Retinal pigment epithelial cell (primary cell): ENCODE data around the gene COL27A1.

Source experiments
- DNase-seq: peaks from one replicate; pipeline ENCODE4 v3.0.0-alpha.2; 2010; ENCODE audit warnings: low read depth
- H3K4me3 ChIP-seq: 2 replicates; pipeline ENCODE4 v1.5.1; 2011; ENCODE audit warnings: mild to moderate bottlenecking, low read length, control low read depth, moderate library complexity
- CTCF ChIP-seq: conservative IDR thresholded peaks from 2 replicates; pipeline ENCODE4 v1.5.1; 2011; ENCODE audit warnings: low read depth, low read length, control low read depth, inconsistent platforms

COL27A1 gene

GRCh38 chr9:114276908-114277821 is 121.8 kb downstream of the COL27A1 start:
- no peak for TF ChIP-seq CTCF
- H3K4me3 ChIP-seq, result no peak overlapping the region
- DNase-seq, result peak; percentile 74

- no peak overlapping the region for H3K4me3 ChIP-seq
- DNase-seq, result no peak
- no peak for TF ChIP-seq CTCF
Measured at GRCh38 chr9:114278356-114278755, 123.0 kb downstream of the COL27A1 start.

GRCh38 chr9:114278881-114279570 is 123.7 kb downstream of the COL27A1 start:
- TF ChIP-seq CTCF, result no peak
- H3K4me3 ChIP-seq, result no peak overlapping the region
- DNase-seq, result peak; percentile 73

- DNase-seq, result no peak
- no peak overlapping the region for H3K4me3 ChIP-seq
- TF ChIP-seq CTCF, result no peak
Measured at GRCh38 chr9:114279693-114280092, 124.4 kb downstream of the COL27A1 start.

GRCh38 chr9:114280636-114281472 is 125.5 kb downstream of the COL27A1 start:
- DNase-seq, result no peak
- no peak for TF ChIP-seq CTCF
- no peak overlapping the region for H3K4me3 ChIP-seq

- DNase-seq, result no peak
- TF ChIP-seq CTCF, result no peak
- no peak overlapping the region for H3K4me3 ChIP-seq
Measured at GRCh38 chr9:114281473-114282103, 126.3 kb downstream of the COL27A1 start.
